ENCODE results near the gene SSU72. TPM values are rescaled to one million over a fixed set of nuclear protein-coding genes. Genes with fewer than 3 reads are reported as not detected.

Gene SSU72
- total and polyA plus RNA-seq, 2 donors (not counting 3 experiments of a cell fraction or from before 2014, with no cell fraction given) = 85.9 to 129 TPM

DNA sequence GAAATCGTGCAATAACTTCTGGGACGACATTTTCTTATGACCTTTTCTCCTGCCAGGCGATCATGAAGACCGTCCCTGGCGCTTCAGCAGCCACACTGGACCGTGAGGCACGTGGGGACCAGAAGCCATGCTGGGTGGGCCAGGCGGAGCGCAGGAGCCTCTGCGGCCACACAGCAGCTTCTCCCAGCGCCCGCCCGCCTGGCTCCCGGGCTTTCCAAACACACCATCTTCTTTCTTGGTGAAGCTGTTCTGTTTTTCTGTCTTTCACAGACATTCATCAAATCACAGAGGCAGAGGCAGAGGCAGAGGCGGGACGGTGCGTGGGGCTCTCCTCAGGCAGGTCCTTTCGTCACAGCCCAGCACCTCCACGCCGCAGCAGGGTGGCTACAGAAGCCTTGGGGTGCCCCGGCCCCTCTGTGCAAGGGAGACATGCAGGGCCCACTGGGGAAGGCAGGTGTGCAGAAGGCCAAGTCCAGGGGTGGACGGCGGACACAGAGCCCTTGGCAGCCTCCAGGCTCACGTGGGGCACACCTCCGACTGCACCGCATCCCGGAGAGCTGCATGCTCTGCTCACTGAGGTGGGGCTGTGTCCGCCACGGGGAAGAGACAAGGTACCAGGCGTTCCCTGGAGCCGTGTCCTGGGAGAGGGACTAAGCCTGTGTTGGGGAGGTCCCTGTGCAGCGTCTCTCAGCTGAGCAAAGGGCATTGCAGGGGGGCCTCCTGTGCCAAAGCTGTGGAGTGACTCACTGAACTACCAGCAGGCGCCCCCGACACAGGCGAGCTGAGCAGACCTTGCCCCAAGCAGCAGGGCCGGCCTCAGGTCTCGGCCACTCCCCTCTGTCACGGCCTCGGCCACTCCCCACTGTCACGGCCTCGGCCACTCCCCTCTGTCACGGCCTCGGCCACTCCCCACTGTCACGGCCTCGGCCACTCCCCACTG, 31.6 kb downstream of the SSU72 start:
- Histone ChIP-seq H3K36me3 (ENCODE audit: control insufficient read depth in 2 of 2, extremely low read depth in 1 of 2, insufficient read depth in 2 of 2, low read length in 2 of 2) (peaks cover 0 to 8% of the 10 kb centered on the region in 2 experiments), H2AFZ (ENCODE audit: low read depth, low read length) (no peak overlapping the region), H3K9me1 (replicated peaks; ENCODE audit: control insufficient read depth, extremely low read depth, insufficient read depth, low read length) (no peaks in the 10 kb centered on the region), H3K27me3 (ENCODE audit: control insufficient read depth in 2 of 2, insufficient read depth in 2 of 2, low read length in 2 of 2) (no peaks in the 10 kb centered on the region), H3K79me2 (ENCODE audit: control insufficient read depth, insufficient read depth, low read length) (peaks cover 7% of the 10 kb centered on the region), H4K20me1 (replicated peaks; ENCODE audit: control insufficient read depth, extremely low read depth, insufficient read depth, low read length) (no peaks in the 10 kb centered on the region), H3K9ac (replicated peaks; ENCODE audit: extremely low read depth, insufficient read depth, low read length) (no peak overlapping the region), H3K27ac (ENCODE audit: insufficient read depth, low read depth, low read length) (no peak overlapping the region), H3K9me3 (replicated peaks; ENCODE audit: control insufficient read depth, insufficient read depth, low read length) (no peaks in the 10 kb centered on the region), H3K4me2 (ENCODE audit: insufficient read depth, low read length) (no peak overlapping the region), H3K4me1 (ENCODE audit: control insufficient read depth, extremely low read depth, insufficient read depth, low read length) (peaks cover 14% of the 10 kb centered on the region), H3K4me3 (replicated peaks in 1 of 3; ENCODE audit: insufficient read depth in 1 of 3, low read depth in 1 of 3, low read length in 3 of 3) (no peak overlapping the region)
- DNase-seq (ENCODE audit: low read depth, low spot score) (no peak), FAIRE-seq (no peak)
- dilution Hi-C loops (cut with MboI; ENCODE audit: extremely low pct_ligation_motif_present, low sequenced_read_pairs) (no loop called here), intact Hi-C loops (cut with micrococcal nuclease) (no loop called here)
- BruUV-seq (replicated peaks) = no TSS peak
- TF ChIP-seq JUN (IDR thresholded peaks at IDR 0.05; ENCODE audit: borderline replicate concordance, insufficient read depth, insufficient read length, low read depth) = no peak
- no peak for TF ChIP-seq MYC (IDR thresholded peaks at IDR 0.05; ENCODE audit: low read depth, low read length)
- TF ChIP-seq POLR2AphosphoS5 (IDR thresholded peaks at IDR 0.05; ENCODE audit: insufficient read depth, low read depth, low read length) = no peak
- TF ChIP-seq FOS (IDR thresholded peaks at IDR 0.05; ENCODE audit: borderline replicate concordance, insufficient read depth, low read length) = no peak
- no peak for TF ChIP-seq GATA2 (IDR thresholded peaks at IDR 0.05; ENCODE audit: insufficient read depth, insufficient read length, low read depth, low read length)
- TF ChIP-seq, protein P1, sequence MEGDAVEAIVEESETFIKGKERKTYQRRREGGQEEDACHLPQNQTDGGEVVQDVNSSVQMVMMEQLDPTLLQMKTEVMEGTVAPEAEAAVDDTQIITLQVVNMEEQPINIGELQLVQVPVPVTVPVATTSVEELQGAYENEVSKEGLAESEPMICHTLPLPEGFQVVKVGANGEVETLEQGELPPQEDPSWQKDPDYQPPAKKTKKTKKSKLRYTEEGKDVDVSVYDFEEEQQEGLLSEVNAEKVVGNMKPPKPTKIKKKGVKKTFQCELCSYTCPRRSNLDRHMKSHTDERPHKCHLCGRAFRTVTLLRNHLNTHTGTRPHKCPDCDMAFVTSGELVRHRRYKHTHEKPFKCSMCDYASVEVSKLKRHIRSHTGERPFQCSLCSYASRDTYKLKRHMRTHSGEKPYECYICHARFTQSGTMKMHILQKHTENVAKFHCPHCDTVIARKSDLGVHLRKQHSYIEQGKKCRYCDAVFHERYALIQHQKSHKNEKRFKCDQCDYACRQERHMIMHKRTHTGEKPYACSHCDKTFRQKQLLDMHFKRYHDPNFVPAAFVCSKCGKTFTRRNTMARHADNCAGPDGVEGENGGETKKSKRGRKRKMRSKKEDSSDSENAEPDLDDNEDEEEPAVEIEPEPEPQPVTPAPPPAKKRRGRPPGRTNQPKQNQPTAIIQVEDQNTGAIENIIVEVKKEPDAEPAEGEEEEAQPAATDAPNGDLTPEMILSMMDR (IDR thresholded peaks at IDR 0.05; ENCODE audit: extremely low read depth in 1 of 2, insufficient read depth in 1 of 2, low read depth in 1 of 2, low read length in 2 of 2) = no peak
- no peak for TF ChIP-seq EZH2 (IDR thresholded peaks at IDR 0.05; ENCODE audit: borderline replicate concordance, low read depth, low read length, severe bottlenecking)
- no peak for TF ChIP-seq POLR2A (IDR thresholded peaks at IDR 0.05; ENCODE audit: low read depth, low read length)
- TF ChIP-seq, protein P2, sequence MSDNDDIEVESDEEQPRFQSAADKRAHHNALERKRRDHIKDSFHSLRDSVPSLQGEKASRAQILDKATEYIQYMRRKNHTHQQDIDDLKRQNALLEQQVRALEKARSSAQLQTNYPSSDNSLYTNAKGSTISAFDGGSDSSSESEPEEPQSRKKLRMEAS (IDR thresholded peaks at IDR 0.05; ENCODE audit: insufficient read depth, insufficient read length) = no peak
- ChIA-PET CTCF (no interaction called here), POLR2A (no interaction called here)
